HFFc6 (cell line): ENCODE measurements around the gene PTPN21. TPM values are rescaled to one million over a fixed set of nuclear protein-coding genes. Genes with fewer than 3 reads are reported as not detected.
A peak's percentile ranks its signal among the peaks of the same experiment; 100 is the strongest.

Source experiments
- DNase-seq: peaks from one replicate; pipeline ENCODE4 v3.0.0-alpha.2; 2018
- H3K27ac Mint-ChIP-seq: 2 replicates; pipeline ENCODE4 v1.8.0; 2020; ENCODE audit warnings: mild to moderate bottlenecking, mixed read lengths
- H3K27me3 Mint-ChIP-seq: 2 replicates; pipeline ENCODE4 v1.8.0; 2021; ENCODE audit warnings: mild to moderate bottlenecking, moderate library complexity, mixed read lengths; ENCODE audit not compliant: insufficient read depth
- H3K36me3 Mint-ChIP-seq: 2 replicates; pipeline ENCODE4 v1.8.0; 2021; ENCODE audit warnings: low read depth, mixed read lengths
- H3K4me1 Mint-ChIP-seq: 2 replicates; pipeline ENCODE4 v1.8.0; 2020; ENCODE audit warnings: low read depth, mixed read lengths
- H3K4me3 Mint-ChIP-seq: 2 replicates; pipeline ENCODE4 v1.8.0; 2020; ENCODE audit warnings: mild to moderate bottlenecking, moderate library complexity, mixed read lengths
- H3K9me3 Mint-ChIP-seq: 2 replicates; pipeline ENCODE4 v1.8.0; 2020; ENCODE audit warnings: mild to moderate bottlenecking, mixed read lengths
- CTCF ChIP-seq: fragments of 200-600 bp; sonication (generic); IDR thresholded peaks from 2 replicates; pipeline ENCODE4 v1.5.0; 2021; ENCODE audit warnings: antibody characterized with exemption, mild to moderate bottlenecking
- total RNA-seq, 6 experiments: library from RNA; stranded (reverse); fragmentation: NEBNext Ultra II Directional; extraction: Animal tissue kit (Norgen Biotek cat#: 25700); gene quantifications; 2 replicates in 1 of 6; 3 replicates in 5 of 6; pipeline ENCODE4 v1.2.3, GENCODE V29; 2021

The PTPN21 gene
- total RNA-seq, 6 experiments from 2014 or later = 22.0 to 25.9 (median 24.9) TPM

- Mint-ChIP-seq H3K36me3 (peaks cover 54% of the 10 kb centered on the region), H3K4me1 (peaks cover 33% of the 10 kb centered on the region)
Measured at GRCh38 chr14:88478931-88479330, 75.9 kb downstream of the PTPN21 start.

GRCh38 chr14:88477513-88478250 is 77.1 kb downstream of the PTPN21 start:
- peak overlapping the region; percentile 91 for H3K27ac Mint-ChIP-seq
- DNase-seq = no peak

More at GRCh38 chr14:88478931-88479330, 75.9 kb downstream of the PTPN21 start:
- H3K4me3 Mint-ChIP-seq = no peak overlapping the region
- DNase-seq = no peak
- H3K27me3 Mint-ChIP-seq = peaks cover 2% of the 10 kb centered on the region
- H3K9me3 Mint-ChIP-seq = no peaks in the 10 kb centered on the region
- no peak overlapping the region for H3K27ac Mint-ChIP-seq
- TF ChIP-seq CTCF = no peak

GRCh38 chr14:88476825-88477224 is 78.0 kb downstream of the PTPN21 start:
- Mint-ChIP-seq H3K27me3 (peaks cover 2% of the 10 kb centered on the region; the same call in 1 of the 2 replicates), H3K4me1 (peaks cover 41% of the 10 kb centered on the region), H3K9me3 (no peaks in the 10 kb centered on the region), H3K4me3 (peak overlapping the region; percentile 42), H3K27ac (peak overlapping the region; percentile 91), H3K36me3 (peaks cover 50% of the 10 kb centered on the region)
- no peak for DNase-seq
- TF ChIP-seq CTCF = no peak

More at GRCh38 chr14:88477513-88478250, 77.1 kb downstream of the PTPN21 start:
- TF ChIP-seq CTCF = no peak
- H3K4me1 Mint-ChIP-seq = peaks cover 39% of the 10 kb centered on the region
- H3K27me3 Mint-ChIP-seq = peaks cover 2% of the 10 kb centered on the region; the same call in 1 of the 2 replicates
- H3K9me3 Mint-ChIP-seq = no peaks in the 10 kb centered on the region
- peaks cover 53% of the 10 kb centered on the region for H3K36me3 Mint-ChIP-seq
- H3K4me3 Mint-ChIP-seq = peak overlapping the region; percentile 24; the same call in 1 of the 2 replicates

- Mint-ChIP-seq H3K4me3 (peak overlapping the region; percentile 42), H3K27me3 (peaks cover 2% of the 10 kb centered on the region; the same call in 1 of the 2 replicates)
Measured at GRCh38 chr14:88476214-88476774, 78.5 kb downstream of the PTPN21 start.

GRCh38 chr14:88473791-88474190 is 81.0 kb downstream of the PTPN21 start:
- DNase-seq = no peak
- Mint-ChIP-seq H3K27me3 (peaks cover 2% of the 10 kb centered on the region; the same call in 1 of the 2 replicates), H3K9me3 (no peaks in the 10 kb centered on the region), H3K27ac (no peak overlapping the region; the same call in 1 of the 2 replicates), H3K36me3 (peaks cover 49% of the 10 kb centered on the region), H3K4me1 (peaks cover 70% of the 10 kb centered on the region), H3K4me3 (no peak overlapping the region)
- TF ChIP-seq CTCF = no peak

More at GRCh38 chr14:88476214-88476774, 78.5 kb downstream of the PTPN21 start:
- Mint-ChIP-seq H3K36me3 (peaks cover 54% of the 10 kb centered on the region), H3K4me1 (peaks cover 46% of the 10 kb centered on the region), H3K27ac (peak overlapping the region; percentile 91), H3K9me3 (no peaks in the 10 kb centered on the region)
- TF ChIP-seq CTCF = no peak
- peak; percentile 76 for DNase-seq
